ENCODE measurements around the gene ISM1.

ISM1 gene

GRCh38 chr20:13292201-13292885 is 71.3 kb downstream of the ISM1 start:
- CTCF ChIA-PET: interaction anchor here (2.5 kb wide), 1 partner anchor 10 kb away, joined by 9 read pairs; no protein-coding TSS in a partner anchor
- no peak overlapping the region for H3K27ac ChIP-seq (ENCODE audit: insufficient read depth in 1 of 2, low read depth in 1 of 2, low read length in 2 of 2, poor library complexity in 1 of 2, severe bottlenecking in 2 of 2)
- H3K9me3 ChIP-seq (ENCODE audit: control extremely low read depth in 1 of 5, control insufficient read depth in 4 of 5, insufficient read depth in 2 of 5, low read depth in 1 of 5, low read length in 4 of 5): no peaks in the 10 kb centered on the region
- WGBS (ENCODE audit: insufficient coverage): 98% methylated on average over 11 of the region's 11 CpGs
- H3K36me3 ChIP-seq (ENCODE audit: control insufficient read depth in 4 of 4, insufficient read depth in 4 of 4, low read length in 3 of 4): no peaks in the 10 kb centered on the region
- H3K27me3 ChIP-seq (replicated peaks in 2 of 5; ENCODE audit: control insufficient read depth in 4 of 5, insufficient read depth in 5 of 5, low read length in 4 of 5): peaks cover 0 to 2% (median 0%) of the 10 kb centered on the region in 5 experiments
- H3K4me3 ChIP-seq (ENCODE audit: control insufficient read depth in 1 of 7, extremely low read depth in 1 of 7, insufficient read depth in 4 of 7, low read depth in 2 of 7, low read length in 6 of 7): no peak overlapping the region
- DNase-seq: no peak
- peaks cover 0 to 4% (median 0%) of the 10 kb centered on the region in 4 experiments for H3K4me1 ChIP-seq (ENCODE audit: control extremely low read depth in 1 of 4, control insufficient read depth in 4 of 4, insufficient read depth in 4 of 4, low read length in 3 of 4)
- POLR2A ChIA-PET: no interaction called here

DNA sequence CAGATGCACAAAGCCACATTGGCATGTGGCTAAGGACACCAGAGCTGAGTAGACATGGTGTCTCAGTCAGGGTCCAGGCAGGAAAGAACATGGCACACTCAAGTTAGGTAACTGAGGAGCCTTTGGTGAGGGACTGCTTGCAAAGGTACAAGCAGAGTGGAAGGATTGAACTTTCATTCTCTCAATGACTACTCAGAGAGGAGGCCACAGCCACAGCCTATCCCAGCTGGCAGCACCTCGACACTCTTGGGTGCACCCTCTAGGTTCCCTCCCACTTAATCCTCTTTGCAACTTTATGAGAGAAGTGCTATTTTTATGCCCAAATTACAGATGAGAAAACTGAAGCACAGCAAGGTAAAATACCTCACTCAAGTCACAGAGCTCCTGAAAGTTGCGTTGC is 73.4 kb downstream of the ISM1 start:
- Histone ChIP-seq H3K9me3 (ENCODE audit: control extremely low read depth in 1 of 5, control insufficient read depth in 4 of 5, insufficient read depth in 2 of 5, low read depth in 1 of 5, low read length in 4 of 5) (no peaks in the 10 kb centered on the region), H3K27me3 (replicated peaks in 2 of 5; ENCODE audit: control insufficient read depth in 4 of 5, insufficient read depth in 5 of 5, low read length in 4 of 5) (no peaks in the 10 kb centered on the region), H3K36me3 (ENCODE audit: control insufficient read depth in 4 of 4, insufficient read depth in 4 of 4, low read length in 3 of 4) (no peaks in the 10 kb centered on the region), H3K27ac (ENCODE audit: insufficient read depth in 1 of 2, low read depth in 1 of 2, low read length in 2 of 2, poor library complexity in 1 of 2, severe bottlenecking in 2 of 2) (no peak overlapping the region), H3K4me1 (ENCODE audit: control extremely low read depth in 1 of 4, control insufficient read depth in 4 of 4, insufficient read depth in 4 of 4, low read length in 3 of 4) (peaks cover 0 to 4% (median 0%) of the 10 kb centered on the region in 4 experiments), H3K4me3 (ENCODE audit: control insufficient read depth in 1 of 7, extremely low read depth in 1 of 7, insufficient read depth in 4 of 7, low read depth in 2 of 7, low read length in 6 of 7) (no peak overlapping the region)
- no peak for DNase-seq
- WGBS (ENCODE audit: insufficient coverage): 100% methylated on average over 2 of the region's 2 CpGs
- POLR2A ChIA-PET: no interaction called here
- CTCF ChIA-PET: no interaction called here

DNA sequence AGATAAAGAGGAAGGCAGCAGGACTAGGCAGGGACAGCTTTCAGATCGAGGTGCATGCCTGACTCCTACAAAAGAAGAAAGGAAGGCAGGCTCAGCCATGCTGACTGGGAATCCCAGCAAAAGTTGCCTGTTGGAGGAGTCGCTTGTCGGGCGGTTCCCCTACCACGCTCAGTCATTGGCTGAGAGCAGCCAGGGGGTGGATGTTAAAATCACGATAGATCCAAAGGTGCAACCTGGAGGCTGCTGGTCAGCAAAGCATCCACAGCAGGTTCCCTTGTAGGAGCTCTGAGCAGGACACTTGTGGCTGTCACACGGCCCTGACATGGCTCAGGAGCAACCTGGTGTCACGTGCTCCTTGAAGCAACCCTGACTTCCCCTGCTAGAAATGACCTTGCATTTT is 74.6 kb downstream of the ISM1 start:
- ChIA-PET CTCF (interaction anchor here (0.8 kb wide), 1 partner anchor 142 kb away, joined by 3 read pairs; no protein-coding TSS in a partner anchor), POLR2A (no interaction called here)
- Histone ChIP-seq H3K4me1 (ENCODE audit: control extremely low read depth in 1 of 4, control insufficient read depth in 4 of 4, insufficient read depth in 4 of 4, low read length in 3 of 4) (peaks cover 0 to 4% (median 0%) of the 10 kb centered on the region in 4 experiments), H3K27me3 (replicated peaks in 2 of 5; ENCODE audit: control insufficient read depth in 4 of 5, insufficient read depth in 5 of 5, low read length in 4 of 5) (no peaks in the 10 kb centered on the region), H3K36me3 (ENCODE audit: control insufficient read depth in 4 of 4, insufficient read depth in 4 of 4, low read length in 3 of 4) (no peaks in the 10 kb centered on the region), H3K9me3 (ENCODE audit: control extremely low read depth in 1 of 5, control insufficient read depth in 4 of 5, insufficient read depth in 2 of 5, low read depth in 1 of 5, low read length in 4 of 5) (no peaks in the 10 kb centered on the region), H3K27ac (ENCODE audit: insufficient read depth in 1 of 2, low read depth in 1 of 2, low read length in 2 of 2, poor library complexity in 1 of 2, severe bottlenecking in 2 of 2) (no peak overlapping the region), H3K4me3 (ENCODE audit: control insufficient read depth in 1 of 7, extremely low read depth in 1 of 7, insufficient read depth in 4 of 7, low read depth in 2 of 7, low read length in 6 of 7) (no peak overlapping the region)
- 77% methylated on average over 8 of the region's 8 CpGs for WGBS (ENCODE audit: insufficient coverage)
- DNase-seq: peak in 2 of 3 donors; percentile 7 to 15

DNA sequence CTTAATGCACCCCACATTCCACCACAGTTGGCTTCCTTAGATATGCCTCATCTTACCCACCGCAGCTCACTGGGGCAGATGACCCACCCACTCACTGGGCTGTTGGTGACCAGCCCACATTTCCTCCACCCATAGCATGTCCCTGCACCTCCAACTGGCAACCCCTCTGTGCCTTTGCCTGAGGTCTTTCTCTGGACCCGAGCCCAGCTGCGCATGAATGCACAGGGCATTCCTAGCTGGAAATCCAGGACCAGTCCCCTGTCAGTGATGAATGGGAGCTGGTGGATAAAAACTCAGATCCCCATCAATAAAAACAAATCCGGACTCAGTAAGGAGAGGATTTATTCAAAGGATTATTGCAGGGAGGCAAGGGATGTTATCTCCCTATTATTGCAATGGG is 75.0 kb downstream of the ISM1 start:
- Histone ChIP-seq H3K27me3 (replicated peaks in 2 of 5; ENCODE audit: control insufficient read depth in 4 of 5, insufficient read depth in 5 of 5, low read length in 4 of 5) (no peaks in the 10 kb centered on the region), H3K36me3 (ENCODE audit: control insufficient read depth in 4 of 4, insufficient read depth in 4 of 4, low read length in 3 of 4) (no peaks in the 10 kb centered on the region), H3K4me3 (ENCODE audit: control insufficient read depth in 1 of 7, extremely low read depth in 1 of 7, insufficient read depth in 4 of 7, low read depth in 2 of 7, low read length in 6 of 7) (no peak overlapping the region), H3K4me1 (ENCODE audit: control extremely low read depth in 1 of 4, control insufficient read depth in 4 of 4, insufficient read depth in 4 of 4, low read length in 3 of 4) (peaks cover 0 to 4% (median 0%) of the 10 kb centered on the region in 4 experiments), H3K9me3 (ENCODE audit: control extremely low read depth in 1 of 5, control insufficient read depth in 4 of 5, insufficient read depth in 2 of 5, low read depth in 1 of 5, low read length in 4 of 5) (no peaks in the 10 kb centered on the region), H3K27ac (ENCODE audit: insufficient read depth in 1 of 2, low read depth in 1 of 2, low read length in 2 of 2, poor library complexity in 1 of 2, severe bottlenecking in 2 of 2) (no peak overlapping the region)
- WGBS (ENCODE audit: insufficient coverage): 87% methylated on average over 4 of the region's 4 CpGs
- CTCF ChIA-PET: interaction anchor here (0.8 kb wide), 1 partner anchor 143 kb away, joined by 3 read pairs; no protein-coding TSS in a partner anchor
- no peak for DNase-seq
- POLR2A ChIA-PET: no interaction called here

DNA sequence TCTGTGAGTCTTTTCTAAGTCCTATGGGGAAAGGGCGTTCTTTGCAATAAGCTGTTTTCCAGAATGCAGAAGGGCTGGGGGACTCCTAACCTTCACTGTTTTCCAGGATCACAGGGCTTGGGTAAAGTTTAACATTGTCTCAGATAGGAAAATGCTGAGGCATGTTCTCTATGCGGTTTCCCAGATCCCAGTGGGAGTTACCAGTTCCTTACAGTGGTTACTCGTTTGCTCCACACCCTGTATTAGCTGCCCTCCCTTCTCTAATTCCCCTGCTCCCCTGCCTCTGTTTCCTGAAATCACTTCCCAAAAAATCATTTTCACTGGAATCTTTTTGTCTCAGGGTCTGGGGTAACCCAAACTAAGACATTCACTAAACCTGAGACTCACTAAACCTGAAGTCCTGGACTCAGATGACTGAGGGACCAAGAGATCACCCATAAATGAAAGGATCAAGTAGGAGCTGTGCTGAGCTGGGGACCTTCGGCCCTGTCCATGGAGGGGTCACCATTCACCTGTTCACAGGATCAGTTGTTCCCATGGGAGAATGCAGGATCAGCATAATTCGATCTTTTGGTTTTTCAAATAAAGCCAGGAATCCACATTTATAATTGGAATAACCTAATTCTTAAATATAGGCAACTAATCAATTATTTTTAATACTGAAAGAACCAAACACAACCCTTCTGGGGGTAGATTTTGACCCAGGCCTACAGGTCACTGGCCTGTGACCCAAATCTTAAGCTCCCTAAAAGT is 76.2 kb downstream of the ISM1 start:
- H3K36me3 ChIP-seq (ENCODE audit: control insufficient read depth in 4 of 4, insufficient read depth in 4 of 4, low read length in 3 of 4): no peaks in the 10 kb centered on the region
- no peaks in the 10 kb centered on the region for H3K9me3 ChIP-seq (ENCODE audit: control extremely low read depth in 1 of 5, control insufficient read depth in 4 of 5, insufficient read depth in 2 of 5, low read depth in 1 of 5, low read length in 4 of 5)
- CTCF ChIA-PET: interaction anchor here (0.6 kb wide), 1 partner anchor 9 kb away, joined by 3 read pairs; no protein-coding TSS in a partner anchor
- DNase-seq: no peak
- H3K4me3 ChIP-seq (ENCODE audit: control insufficient read depth in 1 of 7, extremely low read depth in 1 of 7, insufficient read depth in 4 of 7, low read depth in 2 of 7, low read length in 6 of 7): no peak overlapping the region
- H3K27me3 ChIP-seq (replicated peaks in 2 of 5; ENCODE audit: control insufficient read depth in 4 of 5, insufficient read depth in 5 of 5, low read length in 4 of 5): no peaks in the 10 kb centered on the region
- H3K27ac ChIP-seq (ENCODE audit: insufficient read depth in 1 of 2, low read depth in 1 of 2, low read length in 2 of 2, poor library complexity in 1 of 2, severe bottlenecking in 2 of 2): no peak overlapping the region
- 97% methylated on average over 3 of the region's 5 CpGs for WGBS (ENCODE audit: insufficient coverage)
- POLR2A ChIA-PET: no interaction called here
- H3K4me1 ChIP-seq (ENCODE audit: control extremely low read depth in 1 of 4, control insufficient read depth in 4 of 4, insufficient read depth in 4 of 4, low read length in 3 of 4): peaks cover 0 to 4% (median 0%) of the 10 kb centered on the region in 4 experiments

DNA sequence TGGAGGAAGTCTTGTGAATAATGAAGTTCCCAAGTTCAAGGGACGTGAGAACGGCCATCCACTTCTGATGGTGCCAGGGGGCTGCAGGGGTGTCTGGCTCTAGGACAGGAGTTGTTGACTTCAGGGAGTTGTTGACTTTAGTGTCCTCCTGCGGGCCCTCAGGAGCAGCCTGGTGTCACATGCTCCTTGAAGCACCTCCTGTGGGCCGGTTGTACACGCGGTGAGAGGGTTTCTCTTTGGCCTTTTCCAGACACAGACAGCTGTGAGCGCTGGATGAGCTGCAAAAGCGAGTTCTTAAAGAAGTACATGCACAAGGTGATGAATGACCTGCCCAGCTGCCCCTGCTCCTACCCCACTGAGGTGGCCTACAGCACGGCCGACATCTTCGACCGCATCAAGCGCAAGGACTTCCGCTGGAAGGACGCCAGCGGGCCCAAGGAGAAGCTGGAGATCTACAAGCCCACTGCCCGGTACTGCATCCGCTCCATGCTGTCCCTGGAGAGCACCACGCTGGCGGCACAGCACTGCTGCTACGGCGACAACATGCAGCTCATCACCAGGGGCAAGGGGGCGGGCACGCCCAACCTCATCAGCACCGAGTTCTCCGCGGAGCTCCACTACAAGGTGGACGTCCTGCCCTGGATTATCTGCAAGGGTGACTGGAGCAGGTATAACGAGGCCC is 77.8 kb downstream of the ISM1 start:
- no peaks in the 10 kb centered on the region for H3K27me3 ChIP-seq (replicated peaks in 2 of 5; ENCODE audit: control insufficient read depth in 4 of 5, insufficient read depth in 5 of 5, low read length in 4 of 5)
- CTCF ChIA-PET: no interaction called here
- POLR2A ChIA-PET: no interaction called here
- peaks cover 0 to 4% (median 0%) of the 10 kb centered on the region in 4 experiments for H3K4me1 ChIP-seq (ENCODE audit: control extremely low read depth in 1 of 4, control insufficient read depth in 4 of 4, insufficient read depth in 4 of 4, low read length in 3 of 4)
- no peak for DNase-seq
- H3K9me3 ChIP-seq (ENCODE audit: control extremely low read depth in 1 of 5, control insufficient read depth in 4 of 5, insufficient read depth in 2 of 5, low read depth in 1 of 5, low read length in 4 of 5): peaks cover 0 to 2% (median 0%) of the 10 kb centered on the region in 5 experiments
- H3K36me3 ChIP-seq (ENCODE audit: control insufficient read depth in 4 of 4, insufficient read depth in 4 of 4, low read length in 3 of 4): no peaks in the 10 kb centered on the region
- no peak overlapping the region for H3K27ac ChIP-seq (ENCODE audit: insufficient read depth in 1 of 2, low read depth in 1 of 2, low read length in 2 of 2, poor library complexity in 1 of 2, severe bottlenecking in 2 of 2)
- WGBS (ENCODE audit: insufficient coverage): 98% methylated on average over 26 of the region's 29 CpGs
- H3K4me3 ChIP-seq (ENCODE audit: control insufficient read depth in 1 of 7, extremely low read depth in 1 of 7, insufficient read depth in 4 of 7, low read depth in 2 of 7, low read length in 6 of 7): no peak overlapping the region
